ENCODE results near the gene ACBD4.

Gene ACBD4

GRCh38 chr17:45104907-45105624, 30.4 kb upstream of the ACBD4 start:
- DNase-seq = no peak

- no peak for DNase-seq
Observed at GRCh38 chr17:45106096-45106495, 29.4 kb upstream of the ACBD4 start.

- no peak for DNase-seq
Observed at GRCh38 chr17:45106582-45106981, 28.9 kb upstream of the ACBD4 start.

- no peak for DNase-seq
Observed at GRCh38 chr17:45107293-45108010, 28.0 kb upstream of the ACBD4 start.

GRCh38 chr17:45108051-45108450, 27.4 kb upstream of the ACBD4 start:
- DNase-seq = no peak

GRCh38 chr17:45108595-45109521, 26.6 kb upstream of the ACBD4 start:
- DNase-seq = no peak

- DNase-seq = no peak
Observed at GRCh38 chr17:45110676-45111611, 24.5 kb upstream of the ACBD4 start.

- DNase-seq = no peak
Observed at GRCh38 chr17:45111850-45112249, 23.6 kb upstream of the ACBD4 start.

GRCh38 chr17:45112559-45113423, 22.7 kb upstream of the ACBD4 start:
- DNase-seq = no peak

GRCh38 chr17:45113424-45113754, 22.1 kb upstream of the ACBD4 start:
- DNase-seq = no peak

GRCh38 chr17:45114117-45114932, 21.2 kb upstream of the ACBD4 start:
- no peak for DNase-seq

- DNase-seq = no peak
Observed at GRCh38 chr17:45115015-45115625, 20.4 kb upstream of the ACBD4 start.

GRCh38 chr17:45115871-45116270, 19.6 kb upstream of the ACBD4 start:
- DNase-seq = no peak

GRCh38 chr17:45116434-45117016, 19.0 kb upstream of the ACBD4 start:
- DNase-seq = no peak

GRCh38 chr17:45117334-45117733, 18.2 kb upstream of the ACBD4 start:
- no peak for DNase-seq

GRCh38 chr17:45117848-45118646, 17.4 kb upstream of the ACBD4 start:
- DNase-seq = no peak

- no peak for DNase-seq
Observed at GRCh38 chr17:45118691-45119090, 16.8 kb upstream of the ACBD4 start.

GRCh38 chr17:45119964-45120363, 15.5 kb upstream of the ACBD4 start:
- no peak for DNase-seq

- no peak for DNase-seq
Observed at GRCh38 chr17:45120558-45120957, 14.9 kb upstream of the ACBD4 start.
